SK-N-MC (cell line): Measurements from ENCODE around the gene ZNF326.
A peak's percentile ranks its signal among the peaks of the same experiment; 100 is the strongest.

Source experiments
- DNase-seq: peaks from one replicate; pipeline ENCODE4 v3.0.0-alpha.2; 2011; ENCODE audit warnings: low read depth, low spot score
- H3K27ac ChIP-seq: fragments of 200-600 bp; sonication (generic); 2 replicates; pipeline ENCODE4 v1.5.1; 2016; ENCODE audit warnings: mixed run types
- H3K36me3 ChIP-seq: fragments of 200-600 bp; sonication (generic); 2 replicates; pipeline ENCODE4 v1.6.1; 2017; ENCODE audit warnings: antibody characterized with exemption, low read length, mixed read lengths; ENCODE audit not compliant: insufficient read depth
- H3K4me3 ChIP-seq: fragments of 200-600 bp; sonication (generic); 2 replicates; pipeline ENCODE4 v1.5.1; 2016
- H3K9ac ChIP-seq: fragments of 200-600 bp; sonication (generic); 2 replicates; pipeline ENCODE4 v1.8.0; 2017; ENCODE audit warnings: mixed run types, mixed read lengths; ENCODE audit not compliant: insufficient read length
- H3K9me3 ChIP-seq: fragments of 200-600 bp; sonication (generic); 2 replicates; pipeline ENCODE4 v1.6.1; 2017; ENCODE audit warnings: low read depth, mild to moderate bottlenecking, antibody characterized with exemption, low read length, moderate library complexity, mixed read lengths
- EZH2 ChIP-seq: fragments of 200-600 bp; sonication (generic); IDR thresholded peaks from one replicate; pipeline ENCODE4 v1.6.1; 2017; ENCODE audit warnings: antibody characterized with exemption
- FOXP2 ChIP-seq: optimal IDR thresholded peaks from 2 replicates; pipeline ENCODE3; 2011; ENCODE audit warnings: mild to moderate bottlenecking, moderate library complexity; ENCODE audit not compliant: insufficient read depth; ENCODE audit errors: extremely low read length, control extremely low read depth
- POLR2AphosphoS5 ChIP-seq: IDR thresholded peaks from 2 replicates; pipeline ENCODE4 v1.6.1; 2012; ENCODE audit warnings: mild to moderate bottlenecking, low read depth, low read length, borderline replicate concordance

The ZNF326 gene

GRCh38 chr1:89998306-89998705, 3.4 kb downstream of the ZNF326 start:
- no peaks in the 10 kb centered on the region for H3K9me3 ChIP-seq
- H3K36me3 ChIP-seq: peaks cover 39% of the 10 kb centered on the region
- DNase-seq: no peak
- TF ChIP-seq EZH2 (no peak), FOXP2 (no peak), POLR2AphosphoS5 (no peak)
- H3K9ac ChIP-seq: no peak overlapping the region
- H3K4me3 ChIP-seq: peak overlapping the region; percentile 94
- peak overlapping the region; percentile 23; the same call in 1 of the 2 replicates for H3K27ac ChIP-seq

GRCh38 chr1:89999208-89999607, 4.3 kb downstream of the ZNF326 start:
- peaks cover 39% of the 10 kb centered on the region for H3K36me3 ChIP-seq
- H3K4me3 ChIP-seq: no peak overlapping the region
- no peak for DNase-seq
- no peak overlapping the region for H3K9ac ChIP-seq
- peak overlapping the region; percentile 28; the same call in 1 of the 2 replicates for H3K27ac ChIP-seq
- H3K9me3 ChIP-seq: no peaks in the 10 kb centered on the region
- TF ChIP-seq POLR2AphosphoS5 (no peak), FOXP2 (no peak), EZH2 (no peak)

GRCh38 chr1:89999628-90000027, 4.7 kb downstream of the ZNF326 start:
- H3K9ac ChIP-seq: no peak overlapping the region
- H3K9me3 ChIP-seq: no peaks in the 10 kb centered on the region
- no peak overlapping the region for H3K4me3 ChIP-seq
- peaks cover 39% of the 10 kb centered on the region for H3K36me3 ChIP-seq
- no peak for DNase-seq
- no peak for TF ChIP-seq EZH2
- TF ChIP-seq FOXP2: no peak
- no peak for TF ChIP-seq POLR2AphosphoS5
- peak overlapping the region; percentile 28; the same call in 1 of the 2 replicates for H3K27ac ChIP-seq

- Histone ChIP-seq H3K4me3 (no peak overlapping the region), H3K36me3 (peaks cover 52% of the 10 kb centered on the region), H3K27ac (no peak overlapping the region), H3K9me3 (no peaks in the 10 kb centered on the region), H3K9ac (no peak overlapping the region)
- TF ChIP-seq POLR2AphosphoS5 (no peak), EZH2 (no peak), FOXP2 (no peak)
- no peak for DNase-seq
Observed at GRCh38 chr1:90000934-90001676, 6.2 kb downstream of the ZNF326 start.

- H3K36me3 ChIP-seq: peaks cover 80% of the 10 kb centered on the region
- H3K9me3 ChIP-seq: no peaks in the 10 kb centered on the region
- no peak overlapping the region for H3K4me3 ChIP-seq
- DNase-seq: no peak
- H3K9ac ChIP-seq: no peak overlapping the region
- no peak for TF ChIP-seq EZH2
- no peak for TF ChIP-seq FOXP2
- TF ChIP-seq POLR2AphosphoS5: no peak
- H3K27ac ChIP-seq: no peak overlapping the region
Observed at GRCh38 chr1:90007979-90008404, 13.1 kb downstream of the ZNF326 start.

GRCh38 chr1:90012300-90012699, 17.4 kb downstream of the ZNF326 start:
- H3K4me3 ChIP-seq: no peak overlapping the region
- H3K36me3 ChIP-seq: peaks cover 95% of the 10 kb centered on the region
- no peak for TF ChIP-seq FOXP2
- TF ChIP-seq POLR2AphosphoS5: no peak
- no peak for TF ChIP-seq EZH2
- no peak overlapping the region for H3K9ac ChIP-seq
- no peak overlapping the region for H3K27ac ChIP-seq
- no peak for DNase-seq
- H3K9me3 ChIP-seq: no peaks in the 10 kb centered on the region

GRCh38 chr1:90023691-90024090, 28.8 kb downstream of the ZNF326 start:
- Histone ChIP-seq H3K9me3 (peaks cover 13% of the 10 kb centered on the region; the same call in 1 of the 2 replicates), H3K36me3 (peaks cover 95% of the 10 kb centered on the region)

GRCh38 chr1:90027281-90027680, 32.4 kb downstream of the ZNF326 start:
- no peak for TF ChIP-seq POLR2AphosphoS5
- no peak for TF ChIP-seq FOXP2
- no peak for TF ChIP-seq EZH2
- Histone ChIP-seq H3K36me3 (peaks cover 95% of the 10 kb centered on the region), H3K27ac (no peak overlapping the region), H3K9me3 (peaks cover 8% of the 10 kb centered on the region; the same call in 1 of the 2 replicates), H3K9ac (no peak overlapping the region), H3K4me3 (no peak overlapping the region)
- DNase-seq: no peak

More at GRCh38 chr1:90023691-90024090, 28.8 kb downstream of the ZNF326 start:
- no peak for DNase-seq
- TF ChIP-seq EZH2: no peak
- TF ChIP-seq POLR2AphosphoS5: no peak
- Histone ChIP-seq H3K9ac (no peak overlapping the region), H3K4me3 (no peak overlapping the region), H3K27ac (no peak overlapping the region)

- Histone ChIP-seq H3K9ac (no peak overlapping the region), H3K27ac (peak overlapping the region; percentile 47; the same call in 1 of the 2 replicates), H3K4me3 (no peak overlapping the region), H3K36me3 (peaks cover 9% of the 10 kb centered on the region), H3K9me3 (no peaks in the 10 kb centered on the region)
- no peak for DNase-seq
- TF ChIP-seq EZH2: no peak
- TF ChIP-seq POLR2AphosphoS5: no peak
- TF ChIP-seq FOXP2: no peak
Observed at GRCh38 chr1:90039652-90040051, 44.7 kb downstream of the ZNF326 start.
